ENCODE data around the gene RARS2. TPM values are rescaled to one million over a fixed set of nuclear protein-coding genes. Genes with fewer than 3 reads are reported as not detected.

Gene RARS2
- total and polyA plus RNA-seq, 2 of the 8 experiments (the other 6 are each of a cell fraction or from before 2014, with no cell fraction given), result 10.2 to 40.5 TPM

- no peak for TF ChIP-seq CHD7 (IDR thresholded peaks at IDR 0.05; ENCODE audit: insufficient replicate concordance, low read length)
- TF ChIP-seq ASH2L (IDR thresholded peaks at IDR 0.05; ENCODE audit: low read length), result no peak
- TF ChIP-seq GABPA (IDR thresholded peaks at IDR 0.05; ENCODE audit: borderline replicate concordance, insufficient read depth, low read length), result no peak
- no peak for TF ChIP-seq CHD1 (IDR thresholded peaks at IDR 0.05; ENCODE audit: low read depth, low read length)
- no peak for TF ChIP-seq RNF2 (IDR thresholded peaks at IDR 0.05; ENCODE audit: borderline replicate concordance, low read depth, low read length, missing control alignments, poor library complexity, severe bottlenecking)
- TF ChIP-seq NANOG (IDR thresholded peaks at IDR 0.05; ENCODE audit: insufficient read depth, low read depth, low read length, poor library complexity, severe bottlenecking), result no peak
- no peak for TF ChIP-seq SP4 (IDR thresholded peaks at IDR 0.05; ENCODE audit: low read length)
- no peak for TF ChIP-seq TCF12 (IDR thresholded peaks at IDR 0.05; ENCODE audit: low read depth, low read length)
- no peak for TF ChIP-seq TAF1 (IDR thresholded peaks at IDR 0.05; ENCODE audit: low read depth, low read length)
- TF ChIP-seq TBP (IDR thresholded peaks at IDR 0.05; ENCODE audit: low read depth, low read length), result no peak
Observed at GRCh38 chr6:87572883-87573282, 16.9 kb downstream of the RARS2 start (continued).

All from H1 (cell line).